ENCODE measurements around the gene TCF7L2. TPM values are rescaled to one million over a fixed set of nuclear protein-coding genes. Genes with fewer than 3 reads are reported as not detected.

The TCF7L2 gene
- polyA plus RNA-seq, 1 donor from 2014 or later, result 1.7 TPM

GRCh38 chr10:113076949-113077348 is 126.9 kb downstream of the TCF7L2 start:
- Histone ChIP-seq H3K27ac (ENCODE audit: low read length) (no peak overlapping the region), H3K9me3 (ENCODE audit: low read length) (no peaks in the 10 kb centered on the region), H3K4me2 (ENCODE audit: low read length) (no peak overlapping the region), H2AFZ (ENCODE audit: low read depth, low read length) (no peak overlapping the region), H4K20me1 (ENCODE audit: insufficient read depth) (no peaks in the 10 kb centered on the region), H3K36me3 (ENCODE audit: insufficient read depth, low read length) (no peaks in the 10 kb centered on the region), H3F3A (ENCODE audit: insufficient read depth, low read length, poor library complexity, severe bottlenecking) (no peaks in the 10 kb centered on the region), H3K79me2 (replicated peaks; ENCODE audit: insufficient read depth, low read length) (no peaks in the 10 kb centered on the region), H3K4me3 (ENCODE audit: low read length) (no peak overlapping the region), H3K9me2 (ENCODE audit: insufficient read depth, low read length) (no peaks in the 10 kb centered on the region), H3K9ac (ENCODE audit: low read length) (no peak overlapping the region), H3K27me3 (ENCODE audit: insufficient read depth, low read depth, low read length) (no peaks in the 10 kb centered on the region)
- no peak for TF ChIP-seq POLR2AphosphoS5 (IDR thresholded peaks at IDR 0.05)

DNA sequence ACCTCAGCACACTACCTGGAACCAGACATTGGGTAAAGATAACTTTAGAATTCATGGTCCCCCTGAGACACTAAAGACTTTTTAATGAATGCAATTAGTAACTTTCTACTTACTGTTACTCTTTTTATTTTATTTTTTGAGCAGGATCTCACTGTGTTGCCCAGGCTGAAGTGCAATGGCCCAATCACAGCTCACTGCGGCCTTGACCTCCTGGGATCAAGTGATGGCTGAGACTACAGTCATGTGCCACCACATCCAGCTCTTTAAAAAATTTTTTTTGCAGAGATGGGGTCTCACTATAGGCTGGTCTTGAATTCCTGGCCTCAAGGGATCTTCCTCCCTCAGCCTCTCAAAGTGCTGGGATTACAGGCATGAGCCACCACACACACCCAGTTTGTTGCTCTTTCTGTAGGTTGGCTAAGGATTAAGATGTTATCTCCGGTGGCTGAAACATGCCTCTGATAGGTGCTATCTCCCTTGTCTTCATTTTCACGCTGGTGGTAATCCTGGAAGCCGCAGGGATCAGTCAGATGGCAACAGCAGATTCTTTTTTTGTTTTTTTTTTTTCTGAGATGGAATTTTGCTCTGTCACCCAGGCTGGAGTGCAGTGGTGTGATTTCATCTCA is 128.3 kb downstream of the TCF7L2 start:
- Histone ChIP-seq H3K4me2 (ENCODE audit: low read length) (no peak overlapping the region), H3K27me3 (ENCODE audit: insufficient read depth, low read depth, low read length) (no peaks in the 10 kb centered on the region), H4K20me1 (ENCODE audit: insufficient read depth) (no peaks in the 10 kb centered on the region), H3K79me2 (replicated peaks; ENCODE audit: insufficient read depth, low read length) (no peaks in the 10 kb centered on the region), H2AFZ (ENCODE audit: low read depth, low read length) (no peak overlapping the region), H3F3A (ENCODE audit: insufficient read depth, low read length, poor library complexity, severe bottlenecking) (no peaks in the 10 kb centered on the region), H3K9me3 (ENCODE audit: low read length) (no peaks in the 10 kb centered on the region), H3K27ac (ENCODE audit: low read length) (no peak overlapping the region), H3K4me3 (ENCODE audit: low read length) (no peak overlapping the region), H3K9me2 (ENCODE audit: insufficient read depth, low read length) (no peaks in the 10 kb centered on the region), H3K9ac (ENCODE audit: low read length) (no peak overlapping the region), H3K36me3 (ENCODE audit: insufficient read depth, low read length) (no peaks in the 10 kb centered on the region)
- TF ChIP-seq TAF1 (IDR thresholded peaks at IDR 0.05; ENCODE audit: low read depth), result no peak
- TF ChIP-seq MXI1 (conservative IDR thresholded peaks at IDR 0.05; ENCODE audit: poor library complexity, severe bottlenecking), result no peak
- no peak for TF ChIP-seq POLR2AphosphoS5 (IDR thresholded peaks at IDR 0.05)
- no peak for TF ChIP-seq SMC3 (conservative IDR thresholded peaks at IDR 0.05; ENCODE audit: poor library complexity)
- TF ChIP-seq RAD21 (conservative IDR thresholded peaks at IDR 0.05), result no peak
- TF ChIP-seq, protein P1, sequence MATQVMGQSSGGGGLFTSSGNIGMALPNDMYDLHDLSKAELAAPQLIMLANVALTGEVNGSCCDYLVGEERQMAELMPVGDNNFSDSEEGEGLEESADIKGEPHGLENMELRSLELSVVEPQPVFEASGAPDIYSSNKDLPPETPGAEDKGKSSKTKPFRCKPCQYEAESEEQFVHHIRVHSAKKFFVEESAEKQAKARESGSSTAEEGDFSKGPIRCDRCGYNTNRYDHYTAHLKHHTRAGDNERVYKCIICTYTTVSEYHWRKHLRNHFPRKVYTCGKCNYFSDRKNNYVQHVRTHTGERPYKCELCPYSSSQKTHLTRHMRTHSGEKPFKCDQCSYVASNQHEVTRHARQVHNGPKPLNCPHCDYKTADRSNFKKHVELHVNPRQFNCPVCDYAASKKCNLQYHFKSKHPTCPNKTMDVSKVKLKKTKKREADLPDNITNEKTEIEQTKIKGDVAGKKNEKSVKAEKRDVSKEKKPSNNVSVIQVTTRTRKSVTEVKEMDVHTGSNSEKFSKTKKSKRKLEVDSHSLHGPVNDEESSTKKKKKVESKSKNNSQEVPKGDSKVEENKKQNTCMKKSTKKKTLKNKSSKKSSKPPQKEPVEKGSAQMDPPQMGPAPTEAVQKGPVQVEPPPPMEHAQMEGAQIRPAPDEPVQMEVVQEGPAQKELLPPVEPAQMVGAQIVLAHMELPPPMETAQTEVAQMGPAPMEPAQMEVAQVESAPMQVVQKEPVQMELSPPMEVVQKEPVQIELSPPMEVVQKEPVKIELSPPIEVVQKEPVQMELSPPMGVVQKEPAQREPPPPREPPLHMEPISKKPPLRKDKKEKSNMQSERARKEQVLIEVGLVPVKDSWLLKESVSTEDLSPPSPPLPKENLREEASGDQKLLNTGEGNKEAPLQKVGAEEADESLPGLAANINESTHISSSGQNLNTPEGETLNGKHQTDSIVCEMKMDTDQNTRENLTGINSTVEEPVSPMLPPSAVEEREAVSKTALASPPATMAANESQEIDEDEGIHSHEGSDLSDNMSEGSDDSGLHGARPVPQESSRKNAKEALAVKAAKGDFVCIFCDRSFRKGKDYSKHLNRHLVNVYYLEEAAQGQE (IDR thresholded peaks at IDR 0.05; ENCODE audit: borderline replicate concordance), result no peak
- TF ChIP-seq EP300 (conservative IDR thresholded peaks at IDR 0.05; ENCODE audit: poor library complexity, severe bottlenecking), result no peak
- TF ChIP-seq CTCF (IDR thresholded peaks at IDR 0.05; ENCODE audit: poor library complexity, severe bottlenecking), result no peak
